WTC11 (cell line): ENCODE results near the gene MAPKAPK5. TPM values are rescaled to one million over a fixed set of nuclear protein-coding genes. Genes with fewer than 3 reads are reported as not detected.

ENCODE experiments used
- ATAC-seq: fragments of 200-7000 bp; cut with Tn5 transposase; 2 replicates; pipeline ENCODE4 v1.10.0; 2021; ENCODE audit warnings: mild to moderate bottlenecking, moderate library complexity
- CTCF ChIA-PET: fragments of 300-600 bp; sonication (Branson Sonifier 250); formaldehyde crosslinking; loops from one replicate; lab custom pipeline; 2021; ENCODE audit warnings: antibody characterized with exemption; lab: Charles Lee
- POLR2A ChIA-PET: fragments of 350-600 bp; sonication (Branson Sonifier 250); formaldehyde crosslinking; loops from one replicate; lab custom pipeline; 2021; ENCODE audit warnings: antibody characterized with exemption; lab: Charles Lee
- DNase-seq: peaks from one replicate; pipeline ENCODE4 v3.0.0; 2021; ENCODE audit warnings: low spot score
- H3K27ac Mint-ChIP-seq: 2 replicates; pipeline ENCODE4 v1.8.0; 2021; ENCODE audit warnings: mixed read lengths
- H3K27me3 Mint-ChIP-seq: 2 replicates; pipeline ENCODE4 v1.8.0; 2021; ENCODE audit warnings: low read depth, mild to moderate bottlenecking, moderate library complexity, mixed read lengths
- H3K36me3 Mint-ChIP-seq: 2 replicates; pipeline ENCODE4 v1.8.0; 2021; ENCODE audit warnings: mixed read lengths
- H3K4me1 Mint-ChIP-seq: 2 replicates; pipeline ENCODE4 v1.8.0; 2022; ENCODE audit warnings: mixed read lengths
- H3K4me3 Mint-ChIP-seq: 2 replicates; pipeline ENCODE4 v1.8.0; 2021; ENCODE audit warnings: mild to moderate bottlenecking, moderate library complexity, mixed read lengths
- H3K9me3 Mint-ChIP-seq: 2 replicates; pipeline ENCODE4 v1.8.0; 2021; ENCODE audit warnings: mixed read lengths
- AFF4 ChIP-seq: sonication (generic); formaldehyde crosslinking; IDR thresholded peaks from 2 replicates; pipeline ENCODE4 v1.8.1; 2023; ENCODE audit warnings: mild to moderate bottlenecking, missing genetic modification reagents, borderline replicate concordance
- CTCF ChIP-seq: fragments of 200-600 bp; IDR thresholded peaks from 2 replicates; pipeline ENCODE4 v1.8.0; 2022; ENCODE audit warnings: antibody characterized with exemption
- ERG ChIP-seq: fragments of 250-450 bp; sonication (Bioruptor Pico); IDR thresholded peaks from 2 replicates; pipeline ENCODE4 v1.8.0; 2021; ENCODE audit warnings: mild to moderate bottlenecking
- ETV6 ChIP-seq: sonication (generic); formaldehyde crosslinking; IDR thresholded peaks from 2 replicates; pipeline ENCODE4 v1.8.1; 2022; ENCODE audit warnings: mild to moderate bottlenecking, missing genetic modification reagents
- HMGA2 ChIP-seq: fragments of 250-450 bp; sonication (Bioruptor Pico); IDR thresholded peaks from 2 replicates; pipeline ENCODE4 v1.4.0; 2021; ENCODE audit warnings: mild to moderate bottlenecking, moderate library complexity
- MLX ChIP-seq: sonication (generic); formaldehyde crosslinking; IDR thresholded peaks from 2 replicates; pipeline ENCODE4 v1.8.1; 2023; ENCODE audit warnings: mild to moderate bottlenecking, missing genetic modification reagents, moderate library complexity
- MYBL2 ChIP-seq: sonication (generic); formaldehyde crosslinking; IDR thresholded peaks from 2 replicates; pipeline ENCODE4 v1.8.1; 2023; ENCODE audit warnings: mild to moderate bottlenecking, moderate library complexity, missing genetic modification reagents
- PRRX2 ChIP-seq: fragments of 250-450 bp; sonication (Bioruptor Pico); IDR thresholded peaks from 2 replicates; pipeline ENCODE4 v1.8.0; 2021; ENCODE audit warnings: mild to moderate bottlenecking
- SOX15 ChIP-seq: fragments of 250-450 bp; sonication (Bioruptor Pico); IDR thresholded peaks from 2 replicates; pipeline ENCODE4 v1.9.0; 2021; ENCODE audit warnings: mild to moderate bottlenecking
- TCF7 ChIP-seq: sonication (generic); formaldehyde crosslinking; IDR thresholded peaks from 2 replicates; pipeline ENCODE4 v1.8.0; 2022; ENCODE audit warnings: mild to moderate bottlenecking, low read depth, missing genetic modification reagents, moderate library complexity
- USF1 ChIP-seq: sonication (generic); formaldehyde crosslinking; IDR thresholded peaks from 2 replicates; pipeline ENCODE4 v1.8.0; 2022; ENCODE audit warnings: mild to moderate bottlenecking, missing genetic modification reagents
- ZBTB21 ChIP-seq: sonication (generic); formaldehyde crosslinking; IDR thresholded peaks from 2 replicates; pipeline ENCODE4 v1.8.1; 2023; ENCODE audit warnings: mild to moderate bottlenecking, missing genetic modification reagents, borderline replicate concordance
- ZNF423 ChIP-seq: fragments of 250-450 bp; sonication (Bioruptor Pico); IDR thresholded peaks from 2 replicates; pipeline ENCODE4 v2.1.2; 2022; ENCODE audit warnings: mild to moderate bottlenecking, moderate library complexity
- ZNF532 ChIP-seq: fragments of 250-450 bp; sonication (Bioruptor Pico); IDR thresholded peaks from 2 replicates; pipeline ENCODE4 v1.9.0; 2021; ENCODE audit warnings: mild to moderate bottlenecking, borderline replicate concordance
- ZSCAN18 ChIP-seq: fragments of 250-450 bp; sonication (Bioruptor Pico); IDR thresholded peaks from 2 replicates; pipeline ENCODE4 v2.1.2; 2022; ENCODE audit warnings: mild to moderate bottlenecking, moderate library complexity
- total RNA-seq: library from RNA; stranded (reverse); gene quantifications from 3 replicates; pipeline ENCODE4 v1.2.3, GENCODE V29; 2021

MAPKAPK5 gene
- total RNA-seq, 1 experiment from 2014 or later: 81.8 TPM

- no peak overlapping the region for H3K4me3 Mint-ChIP-seq
- H3K36me3 Mint-ChIP-seq: peaks cover 12% of the 10 kb centered on the region
- no peak overlapping the region for H3K27ac Mint-ChIP-seq
- H3K27me3 Mint-ChIP-seq: peaks cover under 1% of the 10 kb centered on the region; the same call in 1 of the 2 replicates
- H3K9me3 Mint-ChIP-seq: peaks cover 31% of the 10 kb centered on the region
- no peak for TF ChIP-seq ERG (CRISPR knock-in tag)
- no peak for TF ChIP-seq ZNF423 (CRISPR knock-in tag)
- no peak for TF ChIP-seq TCF7 (CRISPR knock-in tag)
- no peak for TF ChIP-seq ETV6 (CRISPR knock-in tag)
- no peak for TF ChIP-seq SOX15 (CRISPR knock-in tag)
- no peak for TF ChIP-seq USF1 (CRISPR knock-in tag)
- TF ChIP-seq ZBTB21 (CRISPR knock-in tag): no peak
- no peak for TF ChIP-seq PRRX2 (CRISPR knock-in tag)
- no peak for TF ChIP-seq CTCF
- no peak for TF ChIP-seq MLX (CRISPR knock-in tag)
- no peak for TF ChIP-seq ZNF532 (CRISPR knock-in tag)
- TF ChIP-seq MYBL2: no peak
- TF ChIP-seq ZSCAN18 (CRISPR knock-in tag): no peak
- POLR2A ChIA-PET: no interaction called here
- DNase-seq (no peak), ATAC-seq (no peak)
- H3K4me1 Mint-ChIP-seq: peaks cover 9% of the 10 kb centered on the region; the same call in 1 of the 2 replicates
- CTCF ChIA-PET: interaction anchor here (1.1 kb wide), 1 partner anchor 14 kb away, joined by 4 read pairs; no protein-coding TSS in a partner anchor
These were observed 15.7 kb upstream of the MAPKAPK5 start for GRCh38 chr12:111826316-111826715.

- ATAC-seq (no peak), DNase-seq (no peak)
- Mint-ChIP-seq H3K4me1 (peaks cover 9% of the 10 kb centered on the region; the same call in 1 of the 2 replicates), H3K27ac (no peak overlapping the region), H3K36me3 (peaks cover 5% of the 10 kb centered on the region; the same call in 1 of the 2 replicates), H3K27me3 (no peaks in the 10 kb centered on the region), H3K4me3 (no peak overlapping the region), H3K9me3 (peaks cover 25% of the 10 kb centered on the region)
- ChIA-PET POLR2A (no interaction called here), CTCF (interaction anchor here (0.7 to 1.1 kb wide), 2 partner anchors 8 to 14 kb away, joined by 3 to 4 read pairs; no protein-coding TSS in a partner anchor)
- TF ChIP-seq SOX15 (CRISPR knock-in tag) (no peak), HMGA2 (CRISPR knock-in tag) (peak; percentile 50; the same call in 1 of the 2 replicates), AFF4 (CRISPR knock-in tag) (no peak)
These were observed 15.0 kb upstream of the MAPKAPK5 start for GRCh38 chr12:111826992-111827391.
